GM13976 (cell line): ENCODE data around the gene DCDC1.
A peak's percentile ranks its signal among the peaks of the same experiment; 100 is the strongest.

Experiments
- DNase-seq: peaks from one replicate; pipeline ENCODE4 v3.0.0; 2012; ENCODE audit warnings: low spot score
- CTCF ChIP-seq: IDR thresholded peaks from 2 replicates; pipeline ENCODE4 v1.5.1; 2012; ENCODE audit warnings: borderline replicate concordance, mild to moderate bottlenecking; ENCODE audit not compliant: insufficient read depth; ENCODE audit errors: extremely low read depth, missing control alignments, control extremely low read depth
- in situ Hi-C: fragments of 300-500 bp; cut with MboI; formaldehyde crosslinking; loops from one replicate; pipeline ENCODE4 v1.12.0; 2022; ENCODE audit warnings: low sequenced_read_pairs, mixed read lengths, inconsistent platforms; ENCODE audit not compliant: unreplicated experiment

Gene DCDC1

DNA sequence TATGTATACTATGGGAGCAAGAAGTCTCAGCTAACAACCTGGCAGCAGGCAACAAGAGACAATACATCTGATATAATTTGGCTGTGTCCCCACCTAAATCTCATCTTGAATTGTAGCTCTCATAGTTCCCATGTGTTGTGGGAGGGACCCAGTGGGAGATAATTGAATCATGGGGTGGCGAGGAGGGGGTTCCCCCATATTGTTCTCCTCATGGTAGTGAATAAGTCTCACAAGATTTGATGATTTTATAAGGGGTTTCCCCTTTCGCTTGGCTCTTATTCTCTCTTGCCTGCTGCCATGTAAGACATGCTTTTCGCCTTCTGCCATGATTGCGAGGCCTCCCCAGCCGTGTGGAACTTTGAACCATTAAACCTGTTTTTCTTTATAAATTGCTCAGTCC is 6.3 kb upstream of the DCDC1 start:
- no peak for TF ChIP-seq CTCF
- in situ Hi-C loops: loop anchor here (10.0 to 25.0 kb wide), 3 partner anchors 429 to 786 kb away; no protein-coding TSS in a partner anchor
- no peak for DNase-seq

DNA sequence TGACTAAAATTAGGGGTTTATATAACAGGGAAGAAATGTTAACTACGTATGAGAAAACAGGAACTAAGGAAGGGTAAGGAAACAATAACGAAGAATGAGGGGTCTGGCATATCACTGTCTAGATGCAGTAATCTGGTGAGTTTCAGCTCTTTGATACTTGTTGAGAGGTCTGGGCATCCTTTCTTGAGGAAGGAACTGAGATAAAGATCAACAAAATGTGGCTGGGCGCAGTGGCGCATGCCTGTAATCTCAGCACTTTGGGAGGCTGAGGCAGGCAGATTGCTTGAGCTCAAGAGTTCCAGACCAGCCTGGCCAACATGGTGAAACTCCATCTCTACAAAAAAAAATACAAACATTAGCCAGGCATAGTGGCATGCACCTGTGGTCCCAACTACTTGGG is 2.7 kb downstream of the DCDC1 start:
- TF ChIP-seq CTCF: no peak
- DNase-seq: no peak
- in situ Hi-C loops: no loop called here

GRCh38 chr11:31361743-31362142 is 7.8 kb downstream of the DCDC1 start:
- in situ Hi-C loops: no loop called here
- no peak for DNase-seq
- no peak for TF ChIP-seq CTCF

DNA sequence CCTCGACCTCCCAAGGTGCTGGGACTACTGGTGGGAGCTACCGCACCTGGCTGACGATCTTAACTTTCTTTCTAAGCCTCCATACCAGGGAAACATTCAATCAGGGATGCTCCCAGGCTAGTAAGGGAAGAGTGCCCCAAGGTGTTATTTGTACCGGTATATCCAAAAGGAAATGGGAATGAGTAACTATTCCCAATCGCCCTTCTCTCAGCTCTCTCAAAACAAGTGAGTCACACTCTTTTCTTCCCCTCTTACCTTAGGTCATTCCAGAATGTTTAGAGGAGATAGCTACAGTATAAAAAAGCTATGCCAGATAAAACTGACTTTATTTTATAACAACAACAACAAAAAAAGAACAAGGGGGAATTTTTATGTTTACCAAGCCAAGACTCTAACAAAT is 13.7 kb downstream of the DCDC1 start:
- no peak for TF ChIP-seq CTCF
- in situ Hi-C loops: no loop called here
- DNase-seq: no peak

GRCh38 chr11:31355131-31355530 is 14.4 kb downstream of the DCDC1 start:
- DNase-seq: no peak
- no peak for TF ChIP-seq CTCF
- in situ Hi-C loops: no loop called here

DNA sequence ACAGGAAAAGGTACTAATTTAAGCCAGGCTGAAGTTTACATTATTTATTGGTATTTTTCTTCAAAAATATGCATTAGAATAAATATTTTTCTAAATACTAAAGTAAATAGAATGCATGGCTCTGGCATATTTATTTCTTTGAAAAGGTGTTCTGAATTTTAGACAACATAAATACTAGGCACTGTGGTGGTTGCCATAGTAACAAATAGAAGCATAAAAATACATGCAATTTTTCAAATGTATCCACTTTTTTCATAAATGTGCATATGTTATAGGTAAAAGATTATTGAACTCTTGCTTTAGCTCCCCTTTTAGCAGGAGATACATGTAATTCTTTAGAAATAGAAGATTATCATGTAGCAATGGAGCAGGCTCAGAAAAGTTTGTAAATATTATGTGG is 18.4 kb downstream of the DCDC1 start:
- in situ Hi-C loops: no loop called here
- TF ChIP-seq CTCF: no peak
- DNase-seq: no peak

GRCh38 chr11:31340903-31341572 is 28.5 kb downstream of the DCDC1 start:
- in situ Hi-C loops: no loop called here
- peak; percentile 32 for TF ChIP-seq CTCF
- peak; percentile 32 for DNase-seq
